ENCODE results near the gene OCA2.

OCA2 gene

DNA sequence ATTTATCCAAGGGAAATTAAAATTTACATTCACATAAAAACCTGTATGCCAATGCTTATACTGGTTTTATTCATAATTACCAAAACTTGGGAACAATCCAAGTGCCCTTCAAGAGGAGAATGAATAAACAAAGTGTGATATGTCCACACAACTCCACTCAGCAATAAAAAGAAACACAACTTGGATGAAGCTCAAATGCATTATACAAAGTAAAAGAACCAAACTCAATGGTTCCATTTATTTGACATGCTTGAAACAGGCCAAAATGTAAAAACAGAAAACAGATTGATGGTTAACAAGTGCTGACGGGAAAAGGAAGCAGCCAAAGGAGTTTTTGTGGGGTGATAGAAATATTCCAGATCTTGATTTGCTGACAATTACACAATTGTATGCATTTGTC lies 23.5 kb downstream of the OCA2 start:
- DNase-seq, result no peak

DNA sequence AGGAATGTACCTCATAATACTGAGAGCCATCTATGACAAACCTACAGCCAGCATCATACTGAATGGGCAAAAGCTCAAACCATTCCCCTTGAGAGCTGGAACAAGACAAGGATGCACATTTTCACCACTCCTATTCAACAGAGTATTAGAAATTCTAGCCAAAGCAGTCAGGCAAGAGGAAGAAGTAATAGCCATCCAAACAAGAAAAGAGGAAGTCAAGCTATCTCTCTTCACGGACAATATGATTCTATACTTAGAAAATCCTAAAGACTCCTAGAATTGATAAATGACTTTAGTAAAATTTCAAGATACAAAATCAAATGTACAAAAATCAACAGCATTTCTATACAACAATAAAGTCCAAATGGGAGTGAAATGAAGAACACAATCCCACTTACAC lies 30.2 kb downstream of the OCA2 start:
- DNase-seq, result no peak

DNA sequence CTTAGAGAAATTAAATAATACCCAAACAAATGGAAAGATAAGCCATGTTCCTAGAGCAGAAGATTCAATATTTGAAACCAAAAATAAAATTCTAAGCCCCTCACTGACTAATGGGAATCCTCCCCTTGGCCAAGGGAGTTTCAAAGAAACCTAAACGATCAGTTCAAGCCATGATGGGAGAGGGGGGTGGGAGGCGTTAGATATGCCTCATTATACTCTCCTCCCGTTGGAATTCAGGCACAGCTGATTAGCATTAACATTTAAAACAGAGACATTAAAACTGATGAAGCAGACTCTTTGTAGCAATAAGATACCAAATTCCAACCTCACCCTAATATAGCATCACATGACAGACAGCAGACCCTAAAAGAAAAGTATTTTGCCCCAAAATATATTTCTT lies 32.9 kb downstream of the OCA2 start:
- DNase-seq, result no peak

DNA sequence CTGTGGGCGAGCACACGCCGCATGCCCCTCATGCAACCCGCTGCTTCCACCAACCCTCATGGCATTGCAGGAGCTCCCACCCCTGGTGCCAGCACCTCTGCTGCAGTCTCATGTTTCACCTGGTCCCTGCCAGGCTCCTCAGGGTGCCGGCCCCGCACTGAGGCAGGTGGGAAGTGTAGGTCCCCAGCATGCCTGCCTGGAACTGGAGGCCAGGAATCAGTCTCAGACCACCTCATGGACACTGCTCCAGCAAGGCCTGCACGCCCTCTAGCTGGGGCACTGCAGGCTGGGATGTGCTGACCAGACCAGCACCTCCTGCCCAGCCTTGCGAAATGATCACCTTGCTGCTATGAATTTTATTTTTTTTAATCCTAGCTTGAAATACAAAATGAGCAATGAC lies 39.1 kb downstream of the OCA2 start:
- DNase-seq, result no peak

DNA sequence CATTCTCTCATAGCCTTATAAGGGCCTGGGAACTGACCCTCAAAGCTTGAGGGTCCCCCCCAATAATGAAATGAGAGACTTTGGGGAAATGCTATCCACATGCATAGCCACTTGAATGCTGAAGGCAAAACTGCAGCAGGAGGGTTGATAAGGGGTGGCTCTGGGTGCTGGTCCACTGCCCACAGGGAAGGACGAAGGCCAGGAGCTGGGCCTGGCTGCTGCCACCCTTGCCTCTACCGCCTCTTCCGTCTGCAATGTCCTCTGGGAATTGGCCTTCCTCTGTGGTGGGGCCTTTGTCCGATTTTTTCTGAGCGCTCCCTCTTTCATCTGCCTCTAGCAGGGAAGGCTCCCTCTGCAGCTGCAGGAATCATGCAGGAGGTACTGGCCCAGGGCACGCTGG lies 41.0 kb downstream of the OCA2 start:
- no peak for DNase-seq

DNA sequence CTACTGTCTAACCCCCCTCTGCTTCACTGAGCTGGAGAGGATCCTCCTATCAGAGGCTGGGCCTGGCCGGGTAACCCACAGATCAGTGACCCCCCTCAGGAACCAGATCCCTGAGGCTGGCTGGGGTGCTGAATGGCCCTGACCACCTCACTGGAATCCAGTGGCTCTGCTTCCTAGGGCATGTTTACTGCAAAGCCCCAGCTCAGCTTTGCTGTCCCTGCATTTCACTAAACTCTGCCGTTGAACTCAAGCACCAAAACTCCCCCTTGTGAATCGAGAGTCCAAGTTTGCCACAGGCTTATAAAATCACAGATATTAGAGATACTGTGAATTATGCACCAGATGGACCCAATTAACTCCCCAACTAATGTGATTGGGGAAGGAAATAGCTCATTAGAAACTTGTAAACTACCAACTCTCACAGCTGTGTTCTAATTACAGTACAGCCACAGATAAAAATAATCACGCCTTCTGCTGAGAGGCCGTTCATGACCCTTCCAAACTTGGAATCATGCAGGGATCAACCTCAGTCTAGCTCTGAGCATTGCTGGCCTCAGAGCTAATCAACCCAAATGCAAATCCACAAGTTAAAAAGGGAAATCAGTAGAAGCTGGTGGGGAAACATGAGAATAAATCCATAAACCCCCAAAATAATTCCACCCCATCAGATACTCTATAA lies 47.0 kb downstream of the OCA2 start:
- no peak for DNase-seq

DNA sequence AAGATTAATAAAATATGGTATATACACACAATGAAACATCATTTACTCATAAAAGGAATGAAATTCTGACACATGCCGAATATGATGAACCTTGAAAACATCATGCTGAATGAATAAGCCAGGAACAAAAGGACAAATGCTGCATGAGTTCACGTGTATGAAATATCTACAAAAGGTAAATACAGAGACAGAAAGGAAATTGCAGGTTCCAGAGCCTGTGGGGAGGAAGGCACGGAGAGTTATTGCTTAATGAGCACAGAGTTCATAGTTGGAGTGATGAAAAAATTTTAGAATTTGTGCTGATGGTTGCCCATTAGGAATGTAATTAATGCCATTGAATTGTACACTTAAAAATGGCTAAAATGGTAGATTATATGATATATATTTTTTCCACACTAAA lies 49.5 kb downstream of the OCA2 start:
- DNase-seq, result no peak

DNA sequence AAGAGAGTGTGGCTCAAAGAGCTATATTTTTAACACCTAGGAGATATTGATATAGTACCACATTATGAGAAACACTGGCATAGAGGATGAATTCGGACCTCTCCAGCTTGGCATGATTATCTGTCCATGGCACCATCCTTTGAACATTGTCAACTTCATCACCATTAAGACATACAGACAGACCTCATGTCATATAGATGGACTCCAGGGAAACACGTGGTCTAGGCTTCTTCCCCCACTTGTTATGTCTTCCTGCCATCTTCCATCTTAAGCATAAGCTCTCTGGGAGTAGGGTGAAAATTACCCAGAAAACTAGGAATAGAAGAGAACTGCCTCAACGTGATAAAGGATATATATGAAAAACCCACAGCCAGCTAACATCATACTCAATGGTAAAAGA lies 51.8 kb downstream of the OCA2 start:
- DNase-seq, result no peak

DNA sequence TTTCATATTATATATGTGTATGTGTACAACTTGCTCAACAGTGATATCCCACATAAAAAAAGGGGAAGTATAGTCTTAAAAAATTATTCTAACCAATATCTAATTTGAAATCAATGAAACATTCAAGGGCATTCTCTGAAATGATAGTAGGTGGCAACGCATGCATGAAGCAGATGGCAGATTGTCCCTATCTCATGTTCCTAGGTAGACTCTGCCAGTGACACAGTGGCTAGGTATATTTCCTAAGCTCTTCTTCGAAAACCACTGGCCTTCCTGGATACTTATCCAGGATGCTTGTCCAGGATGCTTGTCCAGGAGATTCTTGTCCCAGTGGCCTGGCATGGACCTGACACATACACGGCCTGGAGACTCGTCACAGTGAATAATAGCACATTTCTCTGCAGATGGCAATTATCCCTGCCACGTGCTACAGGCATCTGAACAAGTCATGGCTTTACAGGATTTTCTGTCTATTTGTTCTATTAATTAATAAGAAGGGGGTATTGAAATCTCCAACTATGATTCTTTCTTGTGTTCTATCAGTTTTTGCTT lies 54.9 kb downstream of the OCA2 start:
- DNase-seq, result no peak

DNA sequence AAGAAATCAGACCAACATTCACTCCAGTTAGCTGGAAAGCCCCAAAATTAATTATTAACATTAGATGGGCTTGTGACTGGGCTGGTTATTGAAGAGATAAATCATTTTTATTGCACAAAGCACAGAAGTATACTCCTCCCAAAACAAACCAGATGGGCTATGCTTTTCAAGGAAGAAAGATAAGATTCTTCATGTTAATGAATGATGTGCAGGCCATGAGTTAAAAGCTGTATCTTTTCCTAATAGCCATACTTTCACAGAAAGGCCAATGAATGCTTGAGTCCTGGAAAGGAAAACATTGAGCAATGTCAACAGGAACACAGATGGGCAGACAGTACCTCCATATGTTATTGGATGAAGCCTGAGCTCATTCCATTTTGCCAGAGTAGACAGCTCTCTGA lies 55.4 kb downstream of the OCA2 start:
- no peak for DNase-seq

DNA sequence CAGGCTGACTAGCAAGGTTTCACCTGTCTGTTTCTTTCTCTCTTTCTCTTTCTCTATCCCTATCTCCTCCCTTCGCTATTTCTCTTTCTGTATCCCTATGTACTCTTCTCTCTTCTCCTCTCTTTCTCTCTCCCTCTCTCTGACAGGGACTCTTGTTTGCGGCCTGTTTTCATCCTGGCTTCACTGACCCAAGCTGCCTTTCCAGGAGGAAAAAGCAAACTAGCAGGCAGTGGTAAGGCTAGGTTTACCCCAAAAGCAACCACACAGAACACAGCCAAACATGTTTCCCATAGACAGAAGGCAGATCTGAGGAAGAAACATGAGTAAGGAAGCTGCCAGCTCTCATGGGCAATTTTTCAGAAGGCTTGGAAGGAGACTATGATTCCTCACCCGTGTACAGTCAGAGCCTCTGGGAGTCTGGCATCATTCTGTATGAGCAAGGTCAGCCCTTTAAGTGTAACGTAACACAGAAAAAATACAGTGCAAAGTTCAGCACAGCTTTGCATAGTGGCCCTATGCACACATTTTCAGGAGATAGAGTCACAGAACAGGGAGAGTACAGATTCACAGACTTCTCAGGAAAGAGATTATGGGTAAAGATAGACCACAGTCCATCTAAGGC lies 61.0 kb downstream of the OCA2 start:
- no peak for DNase-seq

DNA sequence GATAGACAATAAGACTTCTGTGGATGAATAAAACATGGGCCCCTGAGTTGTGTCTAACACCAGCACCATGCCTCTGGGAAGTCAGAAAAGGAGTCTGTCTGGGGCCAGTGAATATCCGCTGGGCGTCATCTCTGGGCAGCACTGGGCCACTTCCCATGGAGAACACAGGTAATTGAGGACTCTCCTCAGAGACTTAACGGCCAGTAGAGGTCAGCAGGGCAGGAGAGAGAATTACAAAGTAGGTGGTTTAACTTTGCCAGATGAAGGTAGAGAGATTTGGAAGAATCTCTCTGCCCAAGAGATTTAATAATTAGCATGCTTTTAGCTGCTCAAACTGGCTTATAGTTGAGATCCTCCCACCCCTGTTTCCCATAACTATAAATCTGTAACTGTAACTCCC lies 65.7 kb downstream of the OCA2 start:
- DNase-seq, result no peak

DNA sequence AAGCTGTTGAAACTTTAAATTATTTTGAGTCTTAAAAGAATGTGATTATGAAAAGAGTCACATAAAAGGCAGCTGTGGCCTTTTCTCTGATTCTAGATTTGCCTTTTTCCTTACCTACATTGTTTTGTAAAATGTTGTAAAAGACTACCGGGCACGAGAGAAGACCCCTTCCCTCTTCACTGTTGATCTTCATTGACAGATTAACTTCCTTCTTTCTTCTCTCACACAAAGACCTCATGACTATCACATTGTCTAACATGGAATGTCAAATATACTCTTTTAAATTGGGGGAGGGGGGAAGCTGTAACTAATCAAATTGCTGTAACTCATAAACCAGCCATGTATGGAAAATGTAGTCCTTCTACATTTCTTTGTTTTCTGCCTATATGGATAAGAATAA lies 68.3 kb downstream of the OCA2 start:
- DNase-seq, result no peak

DNA sequence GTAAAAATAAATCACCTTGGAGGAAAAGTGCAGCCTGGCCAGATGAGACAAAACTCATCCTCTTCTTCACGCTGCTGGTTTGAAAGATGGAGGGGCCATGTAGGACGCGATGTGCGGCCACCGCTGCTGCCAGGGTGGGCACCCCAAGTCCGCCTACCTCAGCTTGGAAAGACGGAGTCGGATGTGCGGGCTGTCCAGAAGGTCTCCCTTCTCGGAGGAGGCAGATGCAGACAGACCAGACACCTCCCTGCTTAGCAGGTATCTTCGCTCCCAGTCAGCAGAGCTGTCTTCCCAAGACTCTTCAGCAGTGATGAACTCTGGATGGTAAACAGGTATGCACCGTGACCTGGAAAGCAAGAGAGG lies 71.4 kb downstream of the OCA2 start:
- DNase-seq, result no peak

DNA sequence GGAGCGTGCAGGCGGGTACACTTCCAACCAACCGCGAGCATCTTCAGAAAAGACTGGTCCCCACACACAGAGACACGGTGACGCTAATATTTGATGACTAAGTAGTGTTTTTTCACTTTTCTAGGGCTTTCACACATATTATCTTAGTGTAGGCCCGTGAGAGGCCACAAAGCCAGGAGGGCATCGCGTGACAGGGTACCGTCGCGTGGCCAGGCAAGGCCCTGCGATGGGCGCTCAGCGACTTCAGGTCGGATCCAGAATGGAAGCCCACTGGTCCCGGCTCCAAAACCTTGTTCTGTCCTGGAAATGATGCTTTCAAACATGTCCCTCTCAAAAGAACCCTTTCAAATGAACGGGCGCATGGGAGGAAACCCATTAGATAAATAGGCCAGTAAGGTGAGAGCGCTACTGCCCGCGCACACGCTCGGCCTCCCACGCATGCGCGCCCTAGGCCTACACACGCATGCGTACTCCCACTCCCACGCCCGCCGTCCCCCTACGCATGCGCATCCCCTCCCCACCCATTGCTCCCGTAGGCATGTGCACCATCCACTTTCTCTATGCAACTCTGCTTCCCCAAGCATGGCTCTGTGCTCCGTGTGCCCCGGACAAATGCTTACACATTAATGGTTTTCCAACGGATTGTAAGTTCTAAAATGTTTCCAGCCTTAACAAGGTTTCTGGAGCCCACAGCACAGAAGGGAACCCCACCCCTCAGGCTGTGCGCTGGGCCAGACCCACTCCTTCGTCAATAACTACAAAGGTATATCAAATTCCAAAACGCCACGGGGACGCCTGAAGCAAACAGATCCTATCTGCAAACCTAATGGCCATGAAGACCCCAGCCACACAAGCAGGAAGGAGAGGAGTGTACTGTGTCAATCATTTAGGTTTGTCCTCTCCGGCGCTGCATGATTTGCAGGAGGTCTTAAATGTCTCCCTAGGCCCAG lies 72.1 kb downstream of the OCA2 start:
- no peak for DNase-seq

DNA sequence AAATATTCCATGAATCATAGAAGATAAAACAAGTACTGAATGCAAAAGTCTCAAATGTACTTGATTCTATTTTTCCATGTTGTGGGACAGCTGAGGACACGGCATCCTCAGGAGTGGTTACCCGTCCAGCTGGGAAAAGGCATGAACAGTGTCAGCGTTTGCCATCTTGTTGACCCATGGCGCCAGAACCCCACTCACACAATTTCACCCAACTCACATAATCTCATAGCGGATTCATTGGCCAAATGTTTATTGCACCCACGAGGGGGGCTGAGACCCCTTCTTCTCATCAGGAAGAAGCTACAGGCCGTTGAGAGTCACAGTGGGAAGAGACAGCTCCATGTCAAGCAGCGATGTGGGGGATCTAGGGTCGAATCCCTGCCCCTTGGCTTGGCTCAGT lies 72.9 kb downstream of the OCA2 start:
- DNase-seq, result no peak

DNA sequence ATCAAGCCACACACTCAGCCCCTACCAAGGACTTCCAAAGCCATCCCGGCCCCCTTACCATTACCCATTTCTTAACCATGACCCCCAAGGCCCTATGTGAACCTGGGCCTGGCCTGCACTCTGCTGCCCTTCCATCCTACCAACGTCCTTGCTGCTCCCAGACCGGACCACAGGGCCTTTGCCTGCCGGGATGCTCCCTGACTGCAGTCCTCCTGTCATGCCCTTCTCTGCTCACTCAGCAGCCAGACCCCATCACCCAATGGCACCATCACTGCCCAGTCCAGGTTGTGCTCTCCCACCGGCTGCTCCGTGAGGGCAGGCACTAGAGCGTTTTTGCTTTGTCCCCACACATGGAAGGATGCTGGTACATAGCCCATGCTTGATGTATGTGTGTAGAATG lies 73.7 kb downstream of the OCA2 start:
- DNase-seq, result no peak

DNA sequence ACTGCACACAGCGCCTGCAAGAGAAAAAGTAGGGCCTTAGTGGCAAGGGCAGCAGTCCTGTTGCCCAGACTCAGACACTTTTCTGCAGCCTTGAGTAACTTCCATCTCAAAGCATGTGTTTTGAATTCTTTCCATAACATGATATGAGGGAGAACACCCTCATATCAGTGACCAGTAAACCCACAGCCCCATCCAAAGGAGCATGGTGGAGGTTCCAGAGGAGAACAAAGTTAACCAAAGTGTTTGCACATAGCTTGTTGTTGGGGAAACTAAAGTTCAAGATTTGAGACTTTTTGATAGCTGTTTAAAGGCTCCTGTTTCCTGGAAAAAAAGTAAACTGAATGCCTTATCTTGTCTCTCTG lies 74.2 kb downstream of the OCA2 start:
- no peak for DNase-seq

DNA sequence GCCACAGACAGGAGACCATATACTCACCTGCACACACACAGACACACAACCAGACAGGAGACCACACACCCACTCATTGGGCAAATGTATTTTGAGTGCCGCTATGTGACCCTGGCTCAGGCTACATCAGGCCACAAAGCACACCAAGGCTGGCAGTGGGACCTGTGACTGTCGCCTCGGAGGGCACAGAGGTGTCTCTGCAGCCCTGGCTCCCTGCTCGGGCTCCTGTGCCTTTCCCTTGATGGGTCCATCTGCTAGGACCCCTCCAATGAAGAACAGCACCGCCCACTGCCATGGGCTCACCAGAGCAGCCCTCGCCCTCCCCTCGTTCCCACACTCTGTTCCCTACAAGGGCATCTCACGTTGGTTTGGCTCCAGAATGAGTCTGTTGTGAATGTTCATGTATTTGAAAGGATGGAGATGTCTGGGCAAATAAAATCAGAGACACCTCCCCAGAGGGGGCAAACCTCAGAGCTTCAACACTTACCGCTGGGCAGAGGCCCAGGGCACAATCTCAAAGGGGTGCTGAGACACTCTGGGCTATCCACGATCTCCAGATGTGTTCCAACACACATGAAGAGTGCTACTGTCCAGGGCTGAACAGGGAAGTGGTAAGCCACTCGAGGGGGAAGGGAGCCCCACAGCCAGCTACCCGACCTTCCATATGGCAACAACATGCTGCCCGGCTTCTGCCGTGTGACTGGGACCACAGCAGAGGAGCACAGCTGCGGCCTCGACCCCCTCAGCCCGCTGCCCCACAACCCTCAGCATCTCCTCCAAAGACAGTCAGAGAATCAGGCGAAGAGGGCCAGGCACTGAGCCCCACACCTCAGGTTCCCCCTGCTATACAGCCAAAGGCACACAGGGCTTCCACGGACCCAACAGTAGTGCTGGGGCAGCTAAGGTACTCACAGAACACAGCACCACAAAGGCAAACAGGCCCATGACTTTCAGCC lies 74.9 kb downstream of the OCA2 start:
- no peak for DNase-seq

DNA sequence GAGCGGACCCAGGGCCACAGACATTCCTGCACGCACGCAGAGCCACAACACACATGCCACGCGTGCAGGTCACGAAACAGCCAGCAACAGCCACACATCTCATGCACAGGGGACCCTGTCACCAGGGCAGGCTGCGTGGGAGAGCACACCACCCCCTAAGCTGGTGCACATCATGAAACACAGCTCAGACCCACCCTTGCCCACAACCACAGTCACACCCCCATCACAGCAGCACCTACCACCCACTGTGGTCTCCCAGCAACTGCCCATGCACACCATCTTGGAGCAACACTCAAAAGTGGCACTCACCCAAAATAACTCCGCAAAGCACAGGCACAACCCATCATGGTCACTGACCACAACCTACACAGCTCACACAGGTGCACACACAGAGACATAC lies 75.7 kb downstream of the OCA2 start:
- DNase-seq, result no peak

DNA sequence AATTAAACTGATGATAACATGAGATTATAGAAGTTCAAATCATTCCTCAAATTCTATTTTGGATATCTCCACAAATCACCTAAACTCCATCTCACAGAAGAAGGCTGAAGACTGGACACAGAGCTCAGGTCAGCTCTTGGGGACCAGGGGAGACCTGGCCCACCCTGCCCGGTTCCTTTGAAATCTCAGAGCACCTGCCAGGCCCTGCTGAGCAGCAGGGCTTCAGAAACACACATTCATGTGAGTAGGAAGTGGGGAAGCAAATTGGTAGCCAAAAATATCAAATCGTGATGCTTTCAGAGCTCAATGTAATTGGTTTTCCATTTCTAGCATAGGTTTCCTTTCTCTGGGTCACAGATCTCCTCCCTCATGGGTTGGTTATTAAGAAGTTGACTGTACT lies 76.2 kb downstream of the OCA2 start:
- DNase-seq, result no peak

DNA sequence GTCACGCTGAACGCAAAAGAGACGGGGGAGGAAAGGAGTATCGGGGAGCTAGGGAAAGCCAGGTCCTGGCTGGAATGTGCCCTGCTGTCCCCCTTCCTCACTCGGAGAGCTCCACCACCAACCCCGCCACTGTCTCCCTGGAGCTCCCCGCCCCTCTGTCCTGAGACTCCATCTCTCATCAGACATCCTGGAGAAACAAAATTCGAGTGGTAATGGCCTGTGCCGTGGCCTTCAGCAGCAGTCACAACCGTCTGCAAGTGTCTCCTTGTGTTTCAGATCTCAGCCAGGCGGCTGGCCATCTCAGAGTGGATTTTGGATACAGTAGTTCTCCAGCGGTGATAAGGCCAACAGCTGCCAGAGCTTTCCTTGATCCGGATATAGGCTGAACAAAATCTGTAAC lies 76.9 kb downstream of the OCA2 start:
- no peak for DNase-seq
